Mononuclear cell (primary cell): ENCODE results near the gene WDHD1. TPM values are rescaled to one million over a fixed set of nuclear protein-coding genes. Genes with fewer than 3 reads are reported as not detected.
"Not testable (repeated sequence)": the region's sequence is repeated elsewhere in the genome, so short reads cannot be mapped to it uniquely, and the experiment has no call there.

Experiments
- H3K27me3 ChIP-seq: 2 replicates; pipeline ENCODE4 v1.6.0; 2011; ENCODE audit warnings: low read length, control low read depth; ENCODE audit not compliant: insufficient read depth
- H3K4me1 ChIP-seq: 2 replicates; pipeline ENCODE4 v1.5.1; 2011; ENCODE audit warnings: mild to moderate bottlenecking, low read length, control low read depth; ENCODE audit not compliant: insufficient read depth
- H3K4me3 ChIP-seq: 2 replicates; pipeline ENCODE4 v1.5.1; 2011; ENCODE audit warnings: mild to moderate bottlenecking, low read length, moderate library complexity
- H3K9me3 ChIP-seq: 2 replicates; pipeline ENCODE4 v1.5.1; 2011; ENCODE audit warnings: low read depth, mild to moderate bottlenecking, control low read depth, low read length
- total RNA-seq: library from RNA; depleted of rRNA; stranded (reverse); fragments of >200 nt; gene quantifications from one replicate; pipeline ENCODE4 v1.2.3, GENCODE V29; 2012

Gene WDHD1
- total RNA-seq, 1 donor, result 2.1 TPM

- H3K9me3 ChIP-seq, result no peaks in the 10 kb centered on the region
- no peak overlapping the region for H3K4me3 ChIP-seq
- peaks cover 6% of the 10 kb centered on the region for H3K4me1 ChIP-seq
- H3K27me3 ChIP-seq, result no peaks in the 10 kb centered on the region
Observed at GRCh38 chr14:54947230-54947629, 79.7 kb downstream of the WDHD1 start.

- Histone ChIP-seq H3K4me1 (peaks cover 6% of the 10 kb centered on the region), H3K27me3 (no peaks in the 10 kb centered on the region), H3K9me3 (no peaks in the 10 kb centered on the region), H3K4me3 (no peak overlapping the region)
Observed at GRCh38 chr14:54946500-54946899, 80.4 kb downstream of the WDHD1 start.

GRCh38 chr14:54944737-54945391 is 82.0 kb downstream of the WDHD1 start:
- Histone ChIP-seq H3K9me3 (no peaks in the 10 kb centered on the region), H3K4me1 (peaks cover 6% of the 10 kb centered on the region), H3K27me3 (no peaks in the 10 kb centered on the region), H3K4me3 (no peak overlapping the region)

GRCh38 chr14:54942913-54943312 is 84.0 kb downstream of the WDHD1 start:
- no peak overlapping the region for H3K4me3 ChIP-seq
- peaks cover 6% of the 10 kb centered on the region for H3K4me1 ChIP-seq
- H3K9me3 ChIP-seq, result no peaks in the 10 kb centered on the region
- no peaks in the 10 kb centered on the region for H3K27me3 ChIP-seq

GRCh38 chr14:54936816-54937215 is 90.1 kb downstream of the WDHD1 start:
- H3K27me3 ChIP-seq, result no peaks in the 10 kb centered on the region
- no peak overlapping the region for H3K4me3 ChIP-seq
- H3K9me3 ChIP-seq, result no peaks in the 10 kb centered on the region
- H3K4me1 ChIP-seq, result no peaks in the 10 kb centered on the region

- Histone ChIP-seq H3K9me3 (no peaks in the 10 kb centered on the region), H3K27me3 (no peaks in the 10 kb centered on the region), H3K4me1 (no peaks in the 10 kb centered on the region), H3K4me3 (no peak overlapping the region)
Observed at GRCh38 chr14:54935958-54936357, 90.9 kb downstream of the WDHD1 start.

GRCh38 chr14:54935100-54935499 is 91.8 kb downstream of the WDHD1 start:
- H3K4me3 ChIP-seq, result no peak overlapping the region
- no peaks in the 10 kb centered on the region for H3K4me1 ChIP-seq
- no peaks in the 10 kb centered on the region for H3K27me3 ChIP-seq
- H3K9me3 ChIP-seq, result no peaks in the 10 kb centered on the region

GRCh38 chr14:54933006-54933405 is 93.9 kb downstream of the WDHD1 start:
- H3K27me3 ChIP-seq, result no peaks in the 10 kb centered on the region
- H3K4me1 ChIP-seq, result no peaks in the 10 kb centered on the region
- no peaks in the 10 kb centered on the region for H3K9me3 ChIP-seq
- H3K4me3 ChIP-seq, result no peak overlapping the region

GRCh38 chr14:54931598-54932340 is 95.1 kb downstream of the WDHD1 start:
- no peaks in the 10 kb centered on the region for H3K9me3 ChIP-seq
- no peaks in the 10 kb centered on the region for H3K27me3 ChIP-seq
- H3K4me3 ChIP-seq, result no peak overlapping the region
- no peaks in the 10 kb centered on the region for H3K4me1 ChIP-seq

GRCh38 chr14:54931101-54931500 is 95.8 kb downstream of the WDHD1 start:
- H3K4me1 ChIP-seq, result no peaks in the 10 kb centered on the region
- no peak overlapping the region for H3K4me3 ChIP-seq
- H3K27me3 ChIP-seq, result no peaks in the 10 kb centered on the region
- H3K9me3 ChIP-seq, result no peaks in the 10 kb centered on the region

- Histone ChIP-seq H3K4me3 (no peak overlapping the region), H3K27me3 (no peaks in the 10 kb centered on the region), H3K9me3 (no peaks in the 10 kb centered on the region), H3K4me1 (no peaks in the 10 kb centered on the region)
Observed at GRCh38 chr14:54929556-54929955, 97.3 kb downstream of the WDHD1 start.

GRCh38 chr14:54928216-54928615 is 98.7 kb downstream of the WDHD1 start:
- no peaks in the 10 kb centered on the region for H3K27me3 ChIP-seq
- H3K4me1 ChIP-seq, result no peaks in the 10 kb centered on the region
- no peaks in the 10 kb centered on the region for H3K9me3 ChIP-seq
- no peak overlapping the region for H3K4me3 ChIP-seq

- no peak overlapping the region for H3K4me3 ChIP-seq
- H3K4me1 ChIP-seq, result no peaks in the 10 kb centered on the region
- H3K9me3 ChIP-seq, result no peaks in the 10 kb centered on the region
- H3K27me3 ChIP-seq, result no peaks in the 10 kb centered on the region
Observed at GRCh38 chr14:54927551-54927950, 99.3 kb downstream of the WDHD1 start.

- H3K27me3 ChIP-seq, H3K9me3 ChIP-seq, H3K4me3 ChIP-seq, H3K4me1 ChIP-seq: not testable (repeated sequence)
Observed at GRCh38 chr14:54926570-54926969, 100.3 kb downstream of the WDHD1 start.

- Histone ChIP-seq H3K27me3 (no peaks in the 10 kb centered on the region), H3K4me3 (no peak overlapping the region), H3K4me1 (no peaks in the 10 kb centered on the region), H3K9me3 (no peaks in the 10 kb centered on the region)
Observed at GRCh38 chr14:54922598-54922997, 104.3 kb downstream of the WDHD1 start.

- Histone ChIP-seq H3K4me1 (no peaks in the 10 kb centered on the region), H3K27me3 (no peaks in the 10 kb centered on the region), H3K9me3 (no peaks in the 10 kb centered on the region), H3K4me3 (no peak overlapping the region)
Observed at GRCh38 chr14:54920052-54920451, 106.8 kb downstream of the WDHD1 start.
